Right ventricle myocardium superior (tissue), 1 donor: Measurements from ENCODE around the gene CCDC71. TPM values are rescaled to one million over a fixed set of nuclear protein-coding genes. Genes with fewer than 3 reads are reported as not detected.

ENCODE experiments used
- ATAC-seq: fragments of 200-7000 bp; cut with Tn5 transposase; one replicate; pipeline ENCODE4 v1.9.1; 2020; ENCODE audit warnings: mild to moderate bottlenecking; ENCODE audit not compliant: poor library complexity
- DNase-seq: peaks from one replicate; pipeline ENCODE4 v3.0.0-alpha.2; 2020
- intact Hi-C: fragments of 100-400 bp; cut with DNase I; formaldehyde crosslinking; loops from one replicate; pipeline ENCODE4 v1.11.2; 2022
- total RNA-seq: library from RNA; stranded (reverse); fragmentation: NEBNext Ultra II Directional; extraction: Animal tissue kit (Norgen Biotek cat#: 25700); gene quantifications from one replicate; pipeline ENCODE4 v1.2.1, GENCODE V29; 2021
- donor health status: DM: no; HTN: yes; CAD: no; lungs with severe emphysema.

The CCDC71 gene
- total RNA-seq, 1 donor from 2014 or later = 9.4 TPM

DNA sequence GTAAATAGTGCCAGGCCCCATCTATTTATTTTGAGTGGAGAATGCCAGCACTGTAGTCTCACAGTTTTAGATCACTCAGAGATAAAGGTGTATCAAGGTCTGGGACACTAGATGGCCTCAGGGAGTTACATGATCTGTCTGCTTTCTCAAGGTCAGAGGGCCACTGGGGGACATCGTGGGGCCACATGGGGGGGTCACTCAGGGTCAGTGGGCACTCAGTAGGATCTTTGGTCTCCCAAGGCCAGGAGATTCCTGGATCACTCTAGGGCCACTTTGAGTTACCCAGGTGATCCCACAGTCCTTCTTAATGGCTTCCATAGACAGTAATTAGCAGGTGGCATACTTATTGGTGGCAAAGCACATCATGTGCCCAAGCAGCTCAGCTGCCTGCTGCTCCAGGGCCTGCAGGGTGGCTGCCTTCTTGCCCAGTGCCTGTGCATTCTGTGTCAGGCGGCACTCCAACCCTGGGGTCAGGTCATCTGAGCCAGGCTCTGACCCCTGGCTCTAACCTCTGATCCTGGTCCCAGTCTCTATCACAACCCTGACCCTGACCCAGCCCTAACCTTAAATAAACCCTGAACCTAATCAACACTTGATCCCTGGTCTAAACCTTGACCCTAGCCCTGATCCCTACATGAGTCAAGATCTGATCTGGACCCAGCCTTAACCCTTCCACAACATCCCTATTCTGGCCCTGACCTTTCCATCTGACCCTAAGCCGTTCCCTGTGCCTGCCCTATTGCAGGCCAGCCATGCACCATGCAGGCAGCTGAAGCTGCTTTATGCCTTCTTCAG is 31.5 kb downstream of the CCDC71 start:
- DNase-seq = no peak
- ATAC-seq = no peak
- intact Hi-C loops = no loop called here

DNA sequence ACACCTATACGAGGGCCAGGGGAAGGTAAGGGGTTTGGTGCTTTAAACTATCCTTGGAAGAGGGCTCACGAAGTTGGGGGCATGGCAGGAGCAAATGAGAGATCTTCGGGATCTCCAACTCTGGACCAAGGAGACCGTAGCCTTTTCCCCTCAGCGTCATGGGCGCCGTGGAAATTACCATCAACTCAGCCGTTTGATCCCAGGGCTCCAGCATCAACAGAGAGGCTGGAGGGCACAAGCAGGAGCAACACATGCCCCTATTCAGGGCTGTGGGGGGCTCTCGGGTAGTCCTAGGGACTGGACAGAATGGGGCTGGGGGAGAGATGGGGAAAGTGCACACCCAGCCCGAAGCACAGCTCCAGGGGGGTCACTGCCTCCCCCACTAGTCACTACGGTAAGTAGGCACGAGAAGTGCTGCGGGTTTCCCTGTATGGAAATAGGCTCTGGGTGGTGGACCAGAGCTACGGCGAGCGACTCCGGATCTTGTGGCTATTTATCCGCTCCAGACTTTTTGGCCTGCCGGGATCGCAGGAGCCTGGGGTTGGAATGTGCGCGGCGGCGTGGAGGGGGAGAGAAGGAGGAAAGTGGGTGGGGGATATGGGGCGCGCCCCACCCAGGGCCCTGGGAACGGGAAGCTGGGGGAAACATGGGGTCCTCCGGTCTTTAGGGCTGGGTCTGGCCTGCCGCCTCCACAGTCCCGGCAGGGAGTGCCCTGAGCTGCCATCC is 32.7 kb downstream of the CCDC71 start:
- peak; percentile 90 for ATAC-seq
- intact Hi-C loops = no loop called here
- peak; percentile 92 for DNase-seq

DNA sequence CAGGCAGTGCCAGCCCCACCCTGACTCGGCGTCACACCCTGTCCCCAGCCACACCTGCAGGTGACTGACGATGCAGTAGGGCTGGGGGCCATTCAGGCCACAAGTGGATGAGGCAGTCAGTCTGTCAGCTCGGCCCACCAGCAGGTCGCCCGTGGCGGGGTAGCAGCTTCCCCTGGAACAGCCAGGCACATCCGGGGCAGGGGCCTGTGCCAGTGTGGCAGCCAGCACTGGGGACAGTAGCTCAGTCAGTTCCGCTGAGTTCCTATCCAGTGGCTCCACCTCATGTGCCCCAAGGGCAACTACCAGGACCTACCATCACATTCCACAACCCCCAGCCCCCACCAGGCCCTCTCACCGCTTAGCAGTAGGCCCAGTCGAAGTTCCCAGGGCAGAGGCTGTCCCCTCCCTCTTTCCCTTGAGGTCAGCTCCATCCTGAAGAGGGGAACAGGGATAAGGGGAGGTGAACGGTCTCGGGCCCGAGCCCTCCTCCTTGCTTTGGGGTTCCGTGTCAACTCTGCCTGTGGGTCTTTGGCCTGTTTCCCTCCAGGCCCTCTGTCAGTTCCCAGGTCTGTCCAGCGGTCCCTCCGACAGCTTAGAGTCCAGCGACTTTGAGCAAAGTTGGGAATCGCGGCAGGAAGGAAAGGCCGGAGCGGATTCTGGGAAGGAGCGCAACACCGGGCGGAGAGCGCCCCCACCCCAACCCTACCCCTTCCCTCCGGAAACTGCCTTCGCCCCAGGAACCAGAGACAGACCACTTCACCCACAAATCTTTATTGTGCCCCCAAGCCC is 33.5 kb downstream of the CCDC71 start, which contains the start of gene LAMB2:
LAMB2 (minus strand) TSS at position 614 of the 789 bp plus-strand sequence; CDS start at position 431, 183 bp downstream.
- DNase-seq (peak; percentile 84), ATAC-seq (peak; percentile 90)
- intact Hi-C loops = no loop called here

DNA sequence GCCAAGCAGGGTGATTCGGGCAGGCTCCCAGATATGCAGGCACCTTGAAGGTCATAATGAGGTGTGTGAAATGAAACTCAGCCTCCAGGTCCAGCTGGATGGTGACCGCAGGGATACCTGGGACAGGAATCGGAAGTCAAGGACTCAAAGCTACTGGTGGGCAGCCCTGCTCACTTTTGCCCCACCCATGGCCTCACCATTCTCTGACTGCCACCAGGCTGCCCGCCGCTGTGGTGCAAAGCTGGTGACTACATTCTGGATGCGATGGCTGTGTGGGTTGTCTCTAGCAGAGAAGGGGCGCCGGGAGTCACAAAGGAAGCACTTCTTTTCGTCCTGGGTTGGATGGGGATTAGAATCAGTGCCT is 34.1 kb downstream of the CCDC71 start:
- DNase-seq = no peak
- intact Hi-C loops = no loop called here
- ATAC-seq = no peak

DNA sequence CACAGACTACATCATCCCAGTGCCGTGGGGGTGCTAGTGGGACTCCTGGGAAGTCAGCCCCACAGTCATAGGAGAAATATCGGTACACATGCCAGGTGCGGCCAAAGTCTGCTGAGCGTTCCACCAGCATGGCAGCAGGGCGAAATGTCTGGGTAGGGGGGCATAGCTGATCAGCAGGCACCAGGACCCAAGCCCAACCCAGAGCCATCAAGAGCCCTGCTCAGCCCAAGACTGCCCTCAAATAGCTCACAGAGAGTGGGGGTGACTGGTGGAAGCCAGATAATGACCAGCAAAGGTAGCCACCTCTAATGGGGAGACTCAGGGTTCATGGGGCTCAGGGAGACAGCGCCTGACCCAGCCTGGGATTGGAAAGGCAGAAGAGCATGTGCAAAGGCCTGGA is 34.6 kb downstream of the CCDC71 start:
- intact Hi-C loops = no loop called here
- no peak for ATAC-seq
- no peak for DNase-seq

DNA sequence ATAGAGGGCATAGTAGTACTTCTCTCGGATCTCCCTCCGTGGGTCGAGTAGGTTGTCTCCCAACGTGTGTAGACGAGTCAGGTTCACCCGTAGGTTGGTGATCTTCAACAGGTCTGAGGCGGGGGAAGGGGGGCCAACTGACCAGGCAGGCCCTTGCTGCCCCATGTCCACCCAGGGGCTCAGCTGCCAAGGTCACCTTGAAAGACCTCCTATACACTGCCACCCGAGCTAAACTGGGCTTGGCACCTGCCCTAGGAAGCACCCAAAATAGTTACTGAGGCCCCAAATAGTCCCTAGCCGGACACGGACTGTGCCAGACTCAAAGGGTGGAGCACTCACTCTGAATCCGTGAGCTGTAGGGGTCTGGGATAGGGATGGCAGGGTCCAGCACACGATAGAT is 35.1 kb downstream of the CCDC71 start:
- peak; percentile 6 for ATAC-seq
- DNase-seq = no peak
- intact Hi-C loops = no loop called here

DNA sequence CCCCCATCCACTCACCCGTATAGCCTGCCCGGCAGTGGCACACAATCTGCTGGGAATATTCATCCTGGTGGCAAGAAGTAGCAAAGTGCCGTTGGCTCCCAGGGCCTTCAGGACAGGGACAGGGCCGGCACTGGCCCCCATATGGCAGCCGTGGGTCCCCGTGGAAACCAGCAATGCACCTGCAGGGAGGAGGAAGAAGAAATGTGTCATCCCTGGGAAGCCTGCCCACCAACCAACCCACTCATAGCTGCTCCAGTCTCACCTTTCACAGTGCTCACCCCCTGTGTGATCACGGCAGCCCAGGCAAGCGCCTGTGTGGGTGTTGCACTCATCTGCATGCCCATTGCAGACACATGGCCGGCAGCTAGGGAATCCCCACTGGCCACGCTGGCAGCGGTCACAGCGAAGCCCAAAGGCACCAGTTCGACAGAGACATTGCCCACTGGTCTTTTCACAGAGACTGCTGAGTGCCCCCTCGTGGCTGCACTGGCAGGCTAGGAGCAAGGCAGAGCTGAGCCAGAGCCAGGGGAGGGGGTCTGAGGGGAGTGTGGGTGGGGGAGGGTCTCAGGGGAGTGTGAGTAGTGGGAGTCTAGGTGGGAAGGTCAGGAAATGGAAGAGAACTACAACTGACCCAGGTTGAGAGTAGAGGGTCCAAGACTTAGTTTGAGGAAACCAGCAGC is 41.0 kb downstream of the CCDC71 start:
- ATAC-seq = no peak
- no peak for DNase-seq
- intact Hi-C loops = no loop called here

DNA sequence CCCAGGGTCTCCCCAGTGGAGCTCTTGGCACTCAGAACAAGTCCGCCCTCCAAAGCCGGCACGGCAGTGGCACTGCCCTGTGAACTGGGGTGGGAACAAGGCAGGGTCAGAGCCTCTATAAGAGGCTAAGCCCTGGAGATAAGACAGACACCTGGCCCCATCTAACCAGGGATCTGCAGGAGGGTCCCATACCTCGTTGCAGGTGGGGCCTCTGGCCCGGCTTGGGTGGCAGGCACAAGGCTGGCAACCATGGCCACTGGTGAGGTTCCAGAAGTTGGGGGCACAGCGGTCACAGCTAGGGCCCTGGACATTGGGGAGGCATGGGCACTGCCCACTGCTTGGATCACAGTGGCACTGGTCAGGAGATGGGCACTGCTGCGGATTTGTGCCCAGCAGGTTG is 41.9 kb downstream of the CCDC71 start:
- DNase-seq = no peak
- intact Hi-C loops = no loop called here
- no peak for ATAC-seq

DNA sequence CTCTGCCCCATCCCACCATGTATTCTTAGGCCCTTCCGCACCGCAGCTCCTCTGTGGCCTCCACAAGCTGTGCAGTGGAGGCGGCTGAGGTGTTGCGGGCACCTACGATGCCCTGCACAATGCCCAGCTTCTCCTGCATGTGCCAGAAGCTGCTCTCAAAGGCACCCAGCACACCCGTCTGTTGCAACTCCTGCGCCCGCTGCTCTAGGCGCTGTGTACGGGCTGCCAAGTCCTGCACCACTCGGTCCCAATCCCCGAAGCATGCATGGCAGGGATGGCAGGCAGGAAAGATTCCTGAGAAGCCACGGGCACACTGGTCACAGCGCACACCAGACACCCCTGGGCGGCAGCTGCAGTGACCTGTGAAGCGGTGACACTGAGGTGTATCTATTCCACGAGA is 42.4 kb downstream of the CCDC71 start:
- intact Hi-C loops = no loop called here
- ATAC-seq = no peak
- no peak for DNase-seq

DNA sequence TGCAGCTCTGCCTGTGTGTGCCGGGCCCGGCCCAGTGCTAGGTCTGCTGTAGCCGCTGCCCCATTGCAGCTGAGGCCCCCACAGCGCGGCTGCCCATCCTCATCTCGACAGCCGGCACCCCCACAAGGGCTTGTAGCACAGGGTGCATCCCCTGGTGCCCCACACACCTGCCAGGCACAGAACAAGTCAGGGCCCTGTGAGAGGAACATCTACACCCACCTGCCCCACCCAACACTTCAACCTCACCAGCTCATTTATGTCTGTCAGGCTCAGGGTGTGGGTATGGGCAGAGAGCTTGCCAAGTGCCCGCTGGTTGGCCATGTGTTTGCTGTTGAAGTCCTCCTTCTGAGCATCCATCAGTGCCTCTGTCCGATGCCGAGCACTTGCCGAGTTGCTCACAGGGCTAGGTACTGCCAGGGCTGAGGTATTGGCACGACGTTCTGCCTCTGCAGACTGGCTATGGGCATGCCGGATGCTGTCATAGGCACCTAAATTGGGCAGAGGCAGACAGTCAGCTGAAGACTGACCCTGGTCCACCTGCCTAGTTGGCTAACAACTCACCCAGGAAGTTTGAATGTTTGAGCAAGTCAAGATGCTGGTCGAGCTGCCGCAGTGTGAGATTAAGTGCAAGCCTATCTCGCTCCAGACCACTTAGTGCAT is 43.1 kb downstream of the CCDC71 start:
- ATAC-seq = no peak
- DNase-seq = no peak
- intact Hi-C loops = no loop called here

DNA sequence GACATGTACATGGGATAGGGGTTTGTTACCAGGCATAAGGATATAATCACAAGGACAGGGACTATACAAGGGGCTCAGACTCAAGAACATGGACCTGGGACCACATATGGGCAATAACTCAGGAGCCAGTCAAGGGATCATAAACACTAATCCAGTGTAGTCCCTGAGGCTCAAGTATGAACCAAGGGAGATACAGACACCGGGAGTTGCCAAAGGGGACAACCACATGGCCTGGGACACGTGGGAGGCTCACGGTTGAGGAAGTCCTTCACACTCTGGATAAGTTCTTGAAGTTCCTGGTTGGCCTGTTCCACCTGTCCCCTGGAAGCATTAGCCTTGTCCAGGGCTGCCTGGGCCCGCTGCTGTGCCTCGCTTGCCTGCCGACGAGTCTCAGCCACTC is 43.7 kb downstream of the CCDC71 start:
- intact Hi-C loops = no loop called here
- DNase-seq (no peak), ATAC-seq (no peak)

DNA sequence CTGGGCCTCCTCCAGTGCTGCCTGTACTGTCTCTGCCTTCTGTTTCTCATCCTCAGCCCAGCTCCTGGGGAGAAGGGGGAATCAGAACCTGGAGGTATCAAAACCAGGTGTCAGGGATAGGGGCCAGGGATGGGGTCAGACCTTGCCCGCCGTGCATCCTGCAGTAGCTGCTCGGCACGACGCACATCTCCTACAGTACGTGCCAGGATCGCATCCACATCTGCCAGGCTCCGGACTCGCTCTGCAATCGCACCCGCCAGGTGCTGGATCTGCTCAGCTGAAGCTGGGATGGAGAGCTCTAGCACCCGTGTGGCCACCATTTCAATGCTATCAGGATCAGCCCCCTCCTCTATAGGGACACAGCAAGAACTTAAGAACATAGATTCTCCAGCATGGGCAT is 44.1 kb downstream of the CCDC71 start:
- no peak for ATAC-seq
- DNase-seq = no peak
- intact Hi-C loops = no loop called here

DNA sequence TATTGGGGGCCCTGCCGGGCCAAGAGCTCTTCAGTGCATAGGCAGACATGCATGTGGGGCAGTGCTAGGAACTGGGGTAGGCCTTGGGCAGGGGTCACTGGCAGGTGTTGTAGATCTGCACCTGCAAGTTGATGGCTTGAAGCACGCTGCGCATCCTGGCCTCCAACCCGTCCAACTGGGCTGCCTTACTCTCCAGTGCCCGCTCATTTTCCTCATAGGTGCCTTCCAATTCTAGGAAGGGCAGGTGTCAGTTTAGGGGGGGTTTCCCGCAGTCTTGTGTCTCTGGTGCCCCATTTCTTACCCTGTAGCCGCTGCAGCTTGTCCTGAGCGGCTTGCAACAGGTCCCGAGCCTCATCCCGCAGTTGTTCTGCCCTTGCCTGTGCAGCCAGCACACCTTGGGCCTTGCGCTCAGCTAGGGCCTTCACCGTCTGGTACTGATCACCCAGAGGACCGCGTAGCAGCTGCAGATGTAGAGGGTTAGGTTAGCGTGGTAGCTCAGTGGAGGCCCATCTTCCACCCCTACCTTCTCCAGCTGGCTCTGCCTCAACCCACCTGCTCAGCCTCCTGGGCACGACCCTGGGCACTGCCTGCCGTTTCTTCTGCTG is 44.9 kb downstream of the CCDC71 start:
- intact Hi-C loops = no loop called here
- ATAC-seq = no peak
- DNase-seq = no peak

DNA sequence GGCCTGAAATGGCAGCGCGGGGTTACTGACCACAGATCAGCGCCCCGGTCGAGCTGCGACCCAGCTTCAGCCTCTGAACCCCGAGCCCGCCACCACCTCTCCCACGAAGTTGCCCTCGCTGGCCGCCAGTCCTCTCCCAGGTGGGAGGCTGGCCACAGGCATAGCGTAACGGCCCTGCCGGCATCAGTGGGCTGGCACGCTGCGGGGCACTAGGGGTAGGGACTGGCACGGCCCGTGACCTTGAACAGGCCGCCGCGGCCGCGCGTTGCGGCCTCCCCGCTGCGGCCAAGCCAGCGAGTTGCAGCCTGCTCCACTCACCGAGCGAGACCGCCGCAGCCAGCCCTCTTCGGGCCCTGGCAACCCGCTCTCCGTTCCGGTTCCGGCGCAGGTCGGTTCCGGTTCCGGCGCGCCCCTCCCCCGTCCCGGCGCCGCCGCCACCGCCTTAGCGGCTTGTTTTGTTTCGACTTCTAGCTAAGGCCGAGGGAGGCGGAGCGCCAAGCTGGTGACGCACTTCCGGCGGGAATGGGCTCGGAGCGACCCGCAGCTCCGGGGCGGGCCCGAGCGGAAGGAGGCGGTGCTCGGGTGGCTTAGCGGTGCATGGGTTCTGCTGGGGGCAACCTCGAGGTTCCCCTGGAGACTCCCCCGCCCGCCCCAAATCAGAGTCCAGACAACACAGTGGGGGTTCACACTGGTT is 45.5 kb downstream of the CCDC71 start, which contains the start of gene USP19:
USP19 (minus strand) TSS at position 386 of the 694 bp plus-strand sequence. CDS start 1,678 bp downstream, outside the sequence.
- intact Hi-C loops = no loop called here
- ATAC-seq (peak; percentile 95), DNase-seq (peak; percentile 99)

DNA sequence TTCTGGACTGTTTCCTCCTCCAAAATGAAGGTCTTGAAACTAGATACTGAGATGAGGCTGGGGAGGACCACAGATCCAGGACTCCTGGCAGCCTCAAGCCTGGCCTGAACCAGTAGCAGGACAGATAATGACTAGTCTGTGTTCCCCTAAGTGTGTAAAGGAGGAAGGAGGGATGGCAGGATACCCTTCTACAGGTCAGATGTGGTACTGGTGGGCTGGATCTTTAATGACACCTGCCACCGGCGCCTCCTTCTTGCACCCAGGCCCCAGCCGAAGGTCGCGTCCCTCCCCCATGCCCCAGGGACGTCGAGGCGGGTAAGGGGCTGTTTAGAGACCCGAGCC is 46.1 kb downstream of the CCDC71 start:
- DNase-seq (no peak), ATAC-seq (peak; percentile 1)
- intact Hi-C loops = no loop called here

DNA sequence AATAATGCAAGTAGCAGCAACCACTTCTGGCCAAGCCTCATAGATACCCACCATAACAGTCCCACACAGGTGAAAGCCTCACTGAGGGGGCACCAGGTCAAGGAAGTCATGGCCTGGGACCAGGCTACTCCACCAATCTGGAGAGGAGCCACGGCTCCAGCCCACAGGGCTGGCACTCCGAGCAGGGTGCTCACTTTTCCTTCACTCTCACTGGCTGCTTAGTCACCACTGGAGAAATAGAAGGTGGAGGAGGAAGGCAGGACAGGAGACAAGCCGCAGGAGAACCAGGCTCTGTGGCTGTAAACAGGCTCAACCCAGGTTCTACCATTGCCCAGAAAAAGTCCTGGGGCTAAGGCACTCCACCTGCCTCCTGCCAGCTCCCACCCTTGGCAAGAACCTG is 46.7 kb downstream of the CCDC71 start:
- intact Hi-C loops = no loop called here
- ATAC-seq (no peak), DNase-seq (no peak)

DNA sequence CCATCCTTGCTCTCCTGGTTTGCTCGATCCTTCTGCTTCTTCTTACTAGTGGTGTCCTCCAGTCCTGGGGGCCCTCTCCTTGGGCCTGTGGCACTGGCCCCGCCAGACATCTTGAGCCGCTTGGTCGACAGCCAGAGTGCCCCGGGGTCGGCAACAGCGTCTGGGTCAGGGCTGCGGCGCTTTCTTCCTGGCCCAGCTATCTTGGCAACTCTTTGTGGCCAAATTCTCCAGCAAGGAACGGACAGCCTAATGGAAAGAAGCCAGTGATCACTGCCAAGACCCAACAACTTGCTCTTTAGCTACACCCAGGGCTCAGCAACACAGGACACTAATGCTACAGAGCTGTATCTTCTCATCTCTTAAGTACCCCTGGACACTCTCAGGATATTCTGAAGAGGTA is 47.1 kb downstream of the CCDC71 start:
- DNase-seq (no peak), ATAC-seq (no peak)
- intact Hi-C loops = no loop called here
